ENCODE measurements around the gene RAG2. TPM values are rescaled to one million over a fixed set of nuclear protein-coding genes. Genes with fewer than 3 reads are reported as not detected.

RAG2 gene
- total and polyA plus RNA-seq, 2 of the 4 experiments (the other 2 are of a cell fraction) = not detected

DNA sequence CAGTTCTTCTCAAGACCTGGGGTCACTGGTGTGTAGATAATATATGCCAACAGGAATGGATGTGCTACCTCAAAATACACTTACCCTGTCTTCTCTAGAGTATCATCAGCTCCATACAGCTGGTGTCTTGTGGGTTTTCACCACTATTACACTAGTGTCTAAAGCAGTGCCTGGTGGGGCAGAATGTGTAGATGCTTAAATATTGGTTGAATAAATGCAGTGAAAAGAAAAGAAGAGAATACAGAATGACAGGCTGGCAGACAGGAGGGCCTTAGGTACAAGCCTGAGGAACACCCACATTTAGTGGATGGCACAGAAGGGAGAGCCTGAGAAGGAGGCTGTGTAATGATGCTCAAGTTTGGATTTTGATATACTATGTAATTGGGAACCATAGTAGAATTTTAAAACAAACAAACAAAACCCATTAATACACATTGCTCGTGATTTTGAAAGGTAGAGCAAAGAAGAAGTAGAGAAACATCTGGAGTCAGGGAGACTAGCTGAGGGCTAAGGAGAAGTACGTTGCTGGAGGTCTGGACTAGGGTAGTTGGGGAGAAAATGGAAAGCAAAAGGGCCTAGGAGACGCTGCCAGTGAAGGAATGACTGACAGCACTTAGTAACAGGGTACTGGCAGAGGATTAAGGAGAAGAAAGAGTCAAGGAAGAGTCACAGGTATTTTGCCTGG, 20.5 kb upstream of the RAG2 start:
- Histone ChIP-seq H4K20me1 (ENCODE audit: insufficient read depth, low read length) (no peaks in the 10 kb centered on the region), H3K27me3 (ENCODE audit: control insufficient read depth, insufficient read depth, low read length) (no peaks in the 10 kb centered on the region), H2AK5ac (ENCODE audit: low read depth, low read length) (no peak overlapping the region), H3K9me3 (ENCODE audit: control insufficient read depth, insufficient read depth, low read length) (no peaks in the 10 kb centered on the region), H4K8ac (ENCODE audit: low read depth in 2 of 2, low read length in 2 of 2) (no peak overlapping the region), H3K36me3 (ENCODE audit: control insufficient read depth, insufficient read depth, low read length) (no peaks in the 10 kb centered on the region), H3K4me3 (ENCODE audit: insufficient read depth, low read depth, low read length) (no peak overlapping the region), H4K91ac (ENCODE audit: insufficient read depth, low read depth, low read length) (no peak overlapping the region), H3K14ac (replicated peaks; ENCODE audit: low read depth, low read length) (no peak overlapping the region), H2AFZ (replicated peaks; ENCODE audit: low read length, poor library complexity) (no peak overlapping the region), H3K23ac (ENCODE audit: low read depth, low read length) (no peak overlapping the region), H3K9me1 (ENCODE audit: insufficient read depth, low read length) (no peaks in the 10 kb centered on the region), H3K4ac (ENCODE audit: low read depth, low read length) (no peak overlapping the region), H4K5ac (ENCODE audit: low read depth, low read length) (no peak overlapping the region), H3K79me1 (ENCODE audit: low read depth in 1 of 2, low read length in 2 of 2) (no peaks in the 10 kb centered on the region), H3K9ac (ENCODE audit: low read depth, low read length) (no peak overlapping the region), H3K56ac (ENCODE audit: extremely low read depth, insufficient read depth, low read length) (no peak overlapping the region), H3K27ac (ENCODE audit: insufficient read depth, low read length) (no peak overlapping the region), H3K18ac (ENCODE audit: low read depth, low read length) (no peak overlapping the region), H2BK120ac (ENCODE audit: low read depth, low read length) (no peak overlapping the region), H2AK9ac (replicated peaks; ENCODE audit: low read depth, low read length, poor library complexity) (no peak overlapping the region), H3K4me2 (ENCODE audit: low read depth, low read length) (no peak overlapping the region), H2BK15ac (ENCODE audit: low read depth, low read length) (no peak overlapping the region), H2BK20ac (ENCODE audit: low read depth, low read length) (no peak overlapping the region), H3K4me1 (ENCODE audit: control insufficient read depth, insufficient read depth, low read length) (no peaks in the 10 kb centered on the region), H2BK5ac (ENCODE audit: low read depth, low read length, poor library complexity, severe bottlenecking) (no peak overlapping the region)
- WGBS, 2 experiments (ENCODE audit: extremely low coverage in 2 of 2, insufficient read length in 1 of 2) = 71% methylated on average over 2 of the region's 3 CpGs; no CpG with 5 or more reads in 1 of the 2 experiments
- DNase-seq (no peak), ATAC-seq (ENCODE audit: low read depth) (no peak)
- in situ Hi-C loops (cut with MboI; ENCODE audit: low sequenced_read_pairs) = no loop called here
- TF ChIP-seq RFX5 (IDR thresholded peaks at IDR 0.05; ENCODE audit: low read depth, low read length) = no peak
- TF ChIP-seq MAFK (IDR thresholded peaks at IDR 0.05; ENCODE audit: low read depth, low read length) = no peak
- no peak for TF ChIP-seq MXI1 (IDR thresholded peaks at IDR 0.05; ENCODE audit: borderline replicate concordance, low read depth, low read length)
- TF ChIP-seq SMC3 (IDR thresholded peaks at IDR 0.05; ENCODE audit: low read depth, low read length) = no peak
- no peak for TF ChIP-seq CEBPB (IDR thresholded peaks at IDR 0.05; ENCODE audit: low read depth, low read length)
- TF ChIP-seq NFE2L2 (IDR thresholded peaks at IDR 0.05; ENCODE audit: low read depth, low read length) = no peak
- TF ChIP-seq MAZ (IDR thresholded peaks at IDR 0.05; ENCODE audit: borderline replicate concordance, low read depth, low read length) = no peak
- no peak for TF ChIP-seq BHLHE40 (IDR thresholded peaks at IDR 0.05; ENCODE audit: low read depth, low read length)
- TF ChIP-seq POLR2A (IDR thresholded peaks at IDR 0.05; ENCODE audit: low read depth, low read length) = no peak
- TF ChIP-seq USF2 (IDR thresholded peaks at IDR 0.05; ENCODE audit: low read depth, low read length) = no peak
- no peak for TF ChIP-seq RCOR1 (IDR thresholded peaks at IDR 0.05; ENCODE audit: insufficient replicate concordance, low read length)
- TF ChIP-seq, protein P1, sequence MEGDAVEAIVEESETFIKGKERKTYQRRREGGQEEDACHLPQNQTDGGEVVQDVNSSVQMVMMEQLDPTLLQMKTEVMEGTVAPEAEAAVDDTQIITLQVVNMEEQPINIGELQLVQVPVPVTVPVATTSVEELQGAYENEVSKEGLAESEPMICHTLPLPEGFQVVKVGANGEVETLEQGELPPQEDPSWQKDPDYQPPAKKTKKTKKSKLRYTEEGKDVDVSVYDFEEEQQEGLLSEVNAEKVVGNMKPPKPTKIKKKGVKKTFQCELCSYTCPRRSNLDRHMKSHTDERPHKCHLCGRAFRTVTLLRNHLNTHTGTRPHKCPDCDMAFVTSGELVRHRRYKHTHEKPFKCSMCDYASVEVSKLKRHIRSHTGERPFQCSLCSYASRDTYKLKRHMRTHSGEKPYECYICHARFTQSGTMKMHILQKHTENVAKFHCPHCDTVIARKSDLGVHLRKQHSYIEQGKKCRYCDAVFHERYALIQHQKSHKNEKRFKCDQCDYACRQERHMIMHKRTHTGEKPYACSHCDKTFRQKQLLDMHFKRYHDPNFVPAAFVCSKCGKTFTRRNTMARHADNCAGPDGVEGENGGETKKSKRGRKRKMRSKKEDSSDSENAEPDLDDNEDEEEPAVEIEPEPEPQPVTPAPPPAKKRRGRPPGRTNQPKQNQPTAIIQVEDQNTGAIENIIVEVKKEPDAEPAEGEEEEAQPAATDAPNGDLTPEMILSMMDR (conservative IDR thresholded peaks at IDR 0.05; ENCODE audit: low read depth, low read length) = no peak
- no TSS peak for BruUV-seq (replicated peaks)
- ChIA-PET CTCF (no interaction called here), POLR2A (ENCODE audit: unreplicated experiment) (no interaction called here)
- intact Hi-C loops (cut with micrococcal nuclease) = no loop called here
- dilution Hi-C loops (cut with HindIII; ENCODE audit: low sequenced_read_pairs, unreplicated experiment) = no loop called here
